Sigmoid colon (tissue), 4 donors: Measurements from ENCODE around the gene CRYGN.

ENCODE experiments used
- CTCF ChIP-seq, 4 experiments: fragments of 450-650 bp in 3 of 4; fragments of 200-600 bp in 1 of 4; IDR thresholded peaks; one replicate each; pipeline ENCODE4 v1.5.1; 2016 to 2019; ENCODE audit warnings: antibody characterized with exemption in 4 of 4, mild to moderate bottlenecking in 3 of 4, moderate library complexity in 2 of 4
- POLR2AphosphoS5 ChIP-seq, 4 donors: sonication (generic); formaldehyde crosslinking; IDR thresholded peaks; one replicate each; pipeline ENCODE4 v1.6.1; 2017; ENCODE audit warnings: antibody characterized with exemption in 4 of 4

- TF ChIP-seq CTCF (IDR thresholded peaks at IDR 0.05) (no peak), POLR2AphosphoS5 (IDR thresholded peaks at IDR 0.05) (no peak)
Observed at GRCh38 chr7:151396328-151396970, 43.5 kb downstream of the CRYGN start.
